IMR-90 (cell line): Measurements from ENCODE around the gene UBAC1. TPM values are rescaled to one million over a fixed set of nuclear protein-coding genes. Genes with fewer than 3 reads are reported as not detected.

Source experiments
- ATAC-seq: fragments of 200-7000 bp; cut with Tn5 transposase; 2 replicates; pipeline ENCODE4 v1.9.1; 2020; ENCODE audit warnings: low read depth, mild to moderate bottlenecking, moderate library complexity
- BruUV-seq: library from RNA; stranded (reverse); fragments of 400-500 nt; replicated peaks from 2 replicates; lab custom pipeline; 2021; lab: Mats Ljungman, UMichigan
- CTCF ChIA-PET: fragments of 300-600 bp; formaldehyde crosslinking; extraction: SDS; loops from one replicate; lab custom pipeline; 2021; ENCODE audit warnings: antibody characterized with exemption; lab: Yijun Ruan, JAX
- POLR2A ChIA-PET: fragments of 300-600 bp; sonication (Branson Sonifier 250); formaldehyde crosslinking; loops from one replicate; lab custom pipeline; 2022; ENCODE audit warnings: antibody characterized with exemption; ENCODE audit not compliant: unreplicated experiment; lab: Charles Lee
- DNase-seq: peaks from one replicate; pipeline ENCODE4 v3.0.0; 2013
- H2AFZ ChIP-seq: replicated peaks from 2 replicates; pipeline ENCODE3; 2013; ENCODE audit warnings: low read length, mild to moderate bottlenecking; ENCODE audit not compliant: poor library complexity
- H2AK5ac ChIP-seq: 2 replicates; pipeline ENCODE4 v1.6.1; 2013; ENCODE audit warnings: low read depth, low read length, inconsistent platforms
- H2AK9ac ChIP-seq: replicated peaks from 2 replicates; pipeline ENCODE3; 2013; ENCODE audit warnings: mild to moderate bottlenecking, low read depth, low read length, moderate library complexity; ENCODE audit not compliant: poor library complexity
- H2BK120ac ChIP-seq: 2 replicates; pipeline ENCODE4 v1.6.1; 2013; ENCODE audit warnings: low read depth, low read length, inconsistent platforms
- H2BK15ac ChIP-seq: 3 replicates; pipeline ENCODE4 v1.6.1; 2013; ENCODE audit warnings: low read depth, low read length, inconsistent platforms
- H2BK20ac ChIP-seq: 2 replicates; pipeline ENCODE4 v1.6.1; 2013; ENCODE audit warnings: low read depth, mild to moderate bottlenecking, inconsistent platforms, low read length, moderate library complexity
- H2BK5ac ChIP-seq: 2 replicates; pipeline ENCODE4 v1.6.1; 2013; ENCODE audit warnings: mild to moderate bottlenecking, low read depth, low read length, inconsistent platforms; ENCODE audit not compliant: poor library complexity, severe bottlenecking
- H3K14ac ChIP-seq: replicated peaks from 2 replicates; pipeline ENCODE4 v1.6.1; 2013; ENCODE audit warnings: low read depth, low read length, inconsistent platforms
- H3K18ac ChIP-seq: 2 replicates; pipeline ENCODE4 v1.6.1; 2013; ENCODE audit warnings: low read depth, low read length, control low read depth
- H3K23ac ChIP-seq: 2 replicates; pipeline ENCODE4 v1.6.1; 2013; ENCODE audit warnings: low read depth, low read length, inconsistent platforms
- H3K27ac ChIP-seq: 2 replicates; pipeline ENCODE4 v1.5.1; 2013; ENCODE audit warnings: mild to moderate bottlenecking, control low read depth, low read length; ENCODE audit not compliant: insufficient read depth
- H3K27me3 ChIP-seq: 2 replicates; pipeline ENCODE4 v1.6.1; 2013; ENCODE audit warnings: low read length; ENCODE audit not compliant: control insufficient read depth, insufficient read depth
- H3K36me3 ChIP-seq: 2 replicates; pipeline ENCODE4 v1.6.1; 2013; ENCODE audit warnings: low read length, mixed read lengths; ENCODE audit not compliant: control insufficient read depth, insufficient read depth
- H3K4ac ChIP-seq: 2 replicates; pipeline ENCODE4 v1.6.1; 2013; ENCODE audit warnings: low read depth, low read length, inconsistent platforms
- H3K4me1 ChIP-seq: 2 replicates; pipeline ENCODE4 v1.6.1; 2013; ENCODE audit warnings: low read length, mixed read lengths; ENCODE audit not compliant: control insufficient read depth, insufficient read depth
- H3K4me2 ChIP-seq: 2 replicates; pipeline ENCODE4 v1.6.1; 2013; ENCODE audit warnings: low read depth, mild to moderate bottlenecking, control low read depth, low read length, moderate library complexity
- H3K4me3 ChIP-seq: 2 replicates; pipeline ENCODE4 v1.5.1; 2013; ENCODE audit warnings: low read depth, mild to moderate bottlenecking, control low read depth, low read length, moderate library complexity; ENCODE audit not compliant: insufficient read depth
- H3K56ac ChIP-seq: 2 replicates; pipeline ENCODE4 v1.6.1; 2013; ENCODE audit warnings: low read length, inconsistent platforms; ENCODE audit not compliant: insufficient read depth; ENCODE audit errors: extremely low read depth
- H3K79me1 ChIP-seq, 2 experiments: 2 replicates each; pipeline ENCODE4 v1.6.1; 2013; ENCODE audit warnings: low read length in 2 of 2, inconsistent platforms in 1 of 2, low read depth in 1 of 2
- H3K9ac ChIP-seq: 2 replicates; pipeline ENCODE4 v1.6.1; 2013; ENCODE audit warnings: low read depth, low read length, control low read depth
- H3K9me1 ChIP-seq: 2 replicates; pipeline ENCODE4 v1.6.1; 2013; ENCODE audit warnings: low read length, inconsistent platforms; ENCODE audit not compliant: insufficient read depth
- H3K9me3 ChIP-seq: 2 replicates; pipeline ENCODE4 v1.6.1; 2013; ENCODE audit warnings: low read length; ENCODE audit not compliant: control insufficient read depth, insufficient read depth
- H4K20me1 ChIP-seq: 2 replicates; pipeline ENCODE4 v1.6.1; 2013; ENCODE audit warnings: low read length, inconsistent platforms; ENCODE audit not compliant: insufficient read depth
- H4K5ac ChIP-seq: 2 replicates; pipeline ENCODE4 v1.6.1; 2013; ENCODE audit warnings: mild to moderate bottlenecking, low read depth, low read length, control low read depth
- H4K8ac ChIP-seq, 2 experiments: 2 replicates each; pipeline ENCODE4 v1.6.1; 2013; ENCODE audit warnings: low read depth in 2 of 2, low read length in 2 of 2, control low read depth in 1 of 2, inconsistent platforms in 1 of 2
- H4K91ac ChIP-seq: 2 replicates; pipeline ENCODE4 v1.6.1; 2013; ENCODE audit warnings: low read depth, low read length, inconsistent platforms; ENCODE audit not compliant: insufficient read depth
- CEBPB ChIP-seq: IDR thresholded peaks from 2 replicates; pipeline ENCODE4 v1.6.1; 2012; ENCODE audit warnings: low read depth, low read length, improper control_type of control experiment
- MAZ ChIP-seq: IDR thresholded peaks from 2 replicates; pipeline ENCODE4 v1.6.1; 2012; ENCODE audit warnings: low read depth, mild to moderate bottlenecking, low read length, improper control_type of control experiment, moderate library complexity, borderline replicate concordance
- MXI1 ChIP-seq: IDR thresholded peaks from 2 replicates; pipeline ENCODE4 v1.6.1; 2012; ENCODE audit warnings: low read depth, mild to moderate bottlenecking, low read length, moderate library complexity, borderline replicate concordance
- NFE2L2 ChIP-seq: fragments of 150-350 bp; IDR thresholded peaks from 2 replicates; pipeline ENCODE4 v1.6.1; 2016; ENCODE audit warnings: low read depth, mild to moderate bottlenecking, low read length
- POLR2A ChIP-seq: IDR thresholded peaks from 2 replicates; pipeline ENCODE4 v1.6.1; 2012; ENCODE audit warnings: mild to moderate bottlenecking, low read depth, low read length
- WGBS, 2 experiments: methylation state at CpG; one replicate each; pipeline versions ENCODE4 v1.1.5 to v1.1.7; 2013; ENCODE audit warnings: missing lambda C conversion rate in 2 of 2; ENCODE audit not compliant: insufficient read length in 1 of 2; ENCODE audit errors: extremely low coverage in 2 of 2; 5-methylcytosine and 5-hydroxymethylcytosine counted together
- dilution Hi-C: fragments of 300-500 bp; cut with HindIII; formaldehyde crosslinking; loops from one replicate; pipeline ENCODE4 v1.14.3; 2018; ENCODE audit warnings: low sequenced_read_pairs; ENCODE audit not compliant: unreplicated experiment
- in situ Hi-C: fragments of 300-500 bp; cut with MboI; formaldehyde crosslinking; loops from 3 replicates; pipeline ENCODE4 v1.14.3; 2019; ENCODE audit warnings: low sequenced_read_pairs, inconsistent platforms, mixed read lengths
- intact Hi-C: fragments of 100-400 bp; cut with micrococcal nuclease; formaldehyde crosslinking; loops from 2 replicates; pipeline ENCODE4 v1.10.0; 2022
- polyA plus RNA-seq, 3 experiments: library from polyadenylated mRNA; depleted of rRNA; stranded (reverse); fragments of >200 nt; gene quantifications; 2 replicates each; pipeline ENCODE4 v1.2.3, GENCODE V29; 2012; ENCODE audit warnings: low replicate concordance in 1 of 3
- total RNA-seq: library from RNA; depleted of rRNA; stranded (reverse); fragments of >200 nt; gene quantifications from 2 replicates; pipeline ENCODE4 v1.2.3, GENCODE V29; 2012
- TF ChIP-seq, protein P1 (sequence below): conservative IDR thresholded peaks from 2 replicates; pipeline ENCODE4 v1.5.1; 2012; ENCODE audit warnings: mild to moderate bottlenecking, low read depth, low read length, improper control_type of control experiment
- TF ChIP-seq, protein P2 (sequence below): fragments of 150-350 bp; IDR thresholded peaks from 2 replicates; pipeline ENCODE4 v1.6.1; 2016; ENCODE audit warnings: low read depth, mild to moderate bottlenecking, low read length, moderate library complexity, borderline replicate concordance

UBAC1 gene
- total and polyA plus RNA-seq, 2 of the 4 experiments (the other 2 are of a cell fraction): 25.3 to 33.9 TPM

DNA sequence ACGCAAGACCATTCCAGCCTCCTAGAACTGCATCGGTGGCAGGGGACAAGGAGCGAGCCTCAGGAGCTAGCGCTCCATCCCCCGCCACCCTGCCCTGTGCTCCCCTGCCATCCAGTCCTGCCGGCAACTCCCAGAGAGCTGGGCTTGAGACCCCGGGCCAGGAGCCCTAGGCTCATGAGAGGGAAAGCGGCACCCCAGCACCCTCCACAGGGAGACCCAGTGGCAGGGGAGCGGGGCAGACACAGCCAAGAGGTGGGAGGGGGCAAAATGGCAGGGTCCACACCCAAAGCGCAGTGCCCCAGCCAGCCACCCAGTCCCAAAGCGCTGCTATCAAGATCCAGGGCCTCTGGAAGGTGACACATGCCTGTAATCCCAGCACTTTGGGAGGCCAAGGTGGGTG is 12.7 kb downstream of the UBAC1 start:
- H3K27ac ChIP-seq: no peak overlapping the region
- intact Hi-C loops (no loop called here), dilution Hi-C loops (no loop called here), in situ Hi-C loops (loop anchor here (25.0 kb wide), 1 partner anchor 336 kb away; a partner anchor contains a TSS)
- ChIA-PET CTCF (no interaction called here), POLR2A (no interaction called here)
- peaks cover 6% of the 10 kb centered on the region for H4K20me1 ChIP-seq
- no peak overlapping the region for H4K8ac ChIP-seq
- no peaks in the 10 kb centered on the region for H3K27me3 ChIP-seq
- ATAC-seq (no peak), DNase-seq (no peak)
- H3K4me1 ChIP-seq: peaks cover 7% of the 10 kb centered on the region
- no peak overlapping the region for H3K14ac ChIP-seq
- H3K79me1 ChIP-seq: peaks cover 4 to 33% of the 10 kb centered on the region in 2 experiments; a peak in 3 of 4 replicates
- peaks cover 4% of the 10 kb centered on the region for H3K9me1 ChIP-seq
- no peak overlapping the region for H3K4me2 ChIP-seq
- no peak overlapping the region for H3K4ac ChIP-seq
- H4K5ac ChIP-seq: no peak overlapping the region
- BruUV-seq: no TSS peak
- WGBS, 2 experiments: 85% methylated on average over 3 of the region's 11 CpGs; no CpG with 5 or more reads in 1 of the 2 experiments
- no peak overlapping the region for H3K18ac ChIP-seq
- TF ChIP-seq MXI1 (no peak), CEBPB (no peak), POLR2A (no peak), NFE2L2 (no peak), MAZ (no peak)
- TF ChIP-seq, protein P1, sequence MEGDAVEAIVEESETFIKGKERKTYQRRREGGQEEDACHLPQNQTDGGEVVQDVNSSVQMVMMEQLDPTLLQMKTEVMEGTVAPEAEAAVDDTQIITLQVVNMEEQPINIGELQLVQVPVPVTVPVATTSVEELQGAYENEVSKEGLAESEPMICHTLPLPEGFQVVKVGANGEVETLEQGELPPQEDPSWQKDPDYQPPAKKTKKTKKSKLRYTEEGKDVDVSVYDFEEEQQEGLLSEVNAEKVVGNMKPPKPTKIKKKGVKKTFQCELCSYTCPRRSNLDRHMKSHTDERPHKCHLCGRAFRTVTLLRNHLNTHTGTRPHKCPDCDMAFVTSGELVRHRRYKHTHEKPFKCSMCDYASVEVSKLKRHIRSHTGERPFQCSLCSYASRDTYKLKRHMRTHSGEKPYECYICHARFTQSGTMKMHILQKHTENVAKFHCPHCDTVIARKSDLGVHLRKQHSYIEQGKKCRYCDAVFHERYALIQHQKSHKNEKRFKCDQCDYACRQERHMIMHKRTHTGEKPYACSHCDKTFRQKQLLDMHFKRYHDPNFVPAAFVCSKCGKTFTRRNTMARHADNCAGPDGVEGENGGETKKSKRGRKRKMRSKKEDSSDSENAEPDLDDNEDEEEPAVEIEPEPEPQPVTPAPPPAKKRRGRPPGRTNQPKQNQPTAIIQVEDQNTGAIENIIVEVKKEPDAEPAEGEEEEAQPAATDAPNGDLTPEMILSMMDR: no peak
- TF ChIP-seq, protein P2, sequence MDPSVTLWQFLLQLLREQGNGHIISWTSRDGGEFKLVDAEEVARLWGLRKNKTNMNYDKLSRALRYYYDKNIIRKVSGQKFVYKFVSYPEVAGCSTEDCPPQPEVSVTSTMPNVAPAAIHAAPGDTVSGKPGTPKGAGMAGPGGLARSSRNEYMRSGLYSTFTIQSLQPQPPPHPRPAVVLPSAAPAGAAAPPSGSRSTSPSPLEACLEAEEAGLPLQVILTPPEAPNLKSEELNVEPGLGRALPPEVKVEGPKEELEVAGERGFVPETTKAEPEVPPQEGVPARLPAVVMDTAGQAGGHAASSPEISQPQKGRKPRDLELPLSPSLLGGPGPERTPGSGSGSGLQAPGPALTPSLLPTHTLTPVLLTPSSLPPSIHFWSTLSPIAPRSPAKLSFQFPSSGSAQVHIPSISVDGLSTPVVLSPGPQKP: no peak
- H2AFZ ChIP-seq: no peak overlapping the region
- H3K23ac ChIP-seq: no peak overlapping the region
- H4K91ac ChIP-seq: no peak overlapping the region
- no peak overlapping the region for H2BK5ac ChIP-seq
- no peak overlapping the region for H2BK15ac ChIP-seq
- H2AK9ac ChIP-seq: no peak overlapping the region
- peaks cover 44% of the 10 kb centered on the region for H3K36me3 ChIP-seq
- H3K9me3 ChIP-seq: no peaks in the 10 kb centered on the region
- no peak overlapping the region for H3K9ac ChIP-seq
- no peak overlapping the region for H3K4me3 ChIP-seq
- no peak overlapping the region for H2BK20ac ChIP-seq
- no peak overlapping the region for H2AK5ac ChIP-seq
- no peak overlapping the region for H2BK120ac ChIP-seq
- no peak overlapping the region for H3K56ac ChIP-seq
